BE2C (cell line): Measurements from ENCODE around the gene EFHD1.

Source experiments
- DNase-seq: peaks from one replicate; pipeline ENCODE4 v3.0.0-alpha.2; 2020
- H3K27me3 ChIP-seq: fragments of 250-450 bp; sonication (Bioruptor Pico); 2 replicates; pipeline ENCODE4 v1.5.1; 2020; ENCODE audit warnings: mild to moderate bottlenecking
- H3K36me3 ChIP-seq: fragments of 250-450 bp; sonication (Bioruptor Pico); 2 replicates; pipeline ENCODE4 v1.5.1; 2020; ENCODE audit warnings: mild to moderate bottlenecking
- H3K4me1 ChIP-seq: fragments of 250-450 bp; sonication (Bioruptor Pico); 2 replicates; pipeline ENCODE4 v1.5.1; 2020
- H3K4me3 ChIP-seq: 2 replicates; pipeline ENCODE4 v1.5.1; 2011; ENCODE audit warnings: low read depth, low read length
- H3K9me3 ChIP-seq: fragments of 250-450 bp; sonication (Bioruptor Pico); 2 replicates; pipeline ENCODE4 v1.5.1; 2020
- CTCF ChIP-seq: IDR thresholded peaks from 2 replicates; pipeline ENCODE4 v1.5.1; 2012; ENCODE audit warnings: mild to moderate bottlenecking, low read depth, low read length

EFHD1 gene

GRCh38 chr2:232662486-232663260 lies 29.3 kb downstream of the EFHD1 start:
- Histone ChIP-seq H3K27me3 (no peaks in the 10 kb centered on the region), H3K9me3 (no peaks in the 10 kb centered on the region), H3K4me1 (no peaks in the 10 kb centered on the region), H3K4me3 (no peak overlapping the region), H3K36me3 (no peaks in the 10 kb centered on the region)
- DNase-seq, result no peak
- no peak for TF ChIP-seq CTCF

GRCh38 chr2:232666051-232666805 lies 32.8 kb downstream of the EFHD1 start:
- DNase-seq, result no peak
- H3K27me3 ChIP-seq, result no peaks in the 10 kb centered on the region
- no peak for TF ChIP-seq CTCF

GRCh38 chr2:232667989-232668583 lies 34.7 kb downstream of the EFHD1 start:
- H3K4me3 ChIP-seq, result no peak overlapping the region
- H3K9me3 ChIP-seq, result no peaks in the 10 kb centered on the region
- DNase-seq, result no peak
- H3K36me3 ChIP-seq, result no peaks in the 10 kb centered on the region
- no peak for TF ChIP-seq CTCF
- H3K4me1 ChIP-seq, result no peaks in the 10 kb centered on the region
- H3K27me3 ChIP-seq, result no peaks in the 10 kb centered on the region

More at GRCh38 chr2:232666051-232666805, 32.8 kb downstream of the EFHD1 start:
- Histone ChIP-seq H3K4me1 (no peaks in the 10 kb centered on the region), H3K4me3 (no peak overlapping the region), H3K9me3 (no peaks in the 10 kb centered on the region), H3K36me3 (no peaks in the 10 kb centered on the region)

- no peaks in the 10 kb centered on the region for H3K9me3 ChIP-seq
- peak; percentile 37; the same call in 1 of the 2 replicates for TF ChIP-seq CTCF
- H3K4me3 ChIP-seq, result no peak overlapping the region
- no peaks in the 10 kb centered on the region for H3K36me3 ChIP-seq
- H3K27me3 ChIP-seq, result no peaks in the 10 kb centered on the region
- H3K4me1 ChIP-seq, result no peaks in the 10 kb centered on the region
- DNase-seq, result no peak
Measured at GRCh38 chr2:232668805-232669444, 35.5 kb downstream of the EFHD1 start.

- DNase-seq, result no peak
- Histone ChIP-seq H3K36me3 (no peaks in the 10 kb centered on the region), H3K9me3 (no peaks in the 10 kb centered on the region), H3K4me3 (no peak overlapping the region), H3K27me3 (no peaks in the 10 kb centered on the region), H3K4me1 (no peaks in the 10 kb centered on the region)
- TF ChIP-seq CTCF, result no peak
Measured at GRCh38 chr2:232672588-232672987, 39.2 kb downstream of the EFHD1 start.
